Left cardiac atrium (tissue), 4 donors: ENCODE results near the gene S100A11. TPM values are rescaled to one million over a fixed set of nuclear protein-coding genes. Genes with fewer than 3 reads are reported as not detected.
"Not testable (repeated sequence)": the region's sequence is repeated elsewhere in the genome, so short reads cannot be mapped to it uniquely, and the experiment has no call there.

Source experiments
- ATAC-seq, 2 donors: fragments of 200-7000 bp; cut with Tn5 transposase; one replicate each; pipeline ENCODE4 v1.9.1; 2020; ENCODE audit warnings: mild to moderate bottlenecking in 2 of 2, moderate library complexity in 2 of 2
- DNase-seq: peaks from one replicate; pipeline ENCODE4 v3.0.0-alpha.2; 2020
- intact Hi-C, 2 donors: fragments of 100-400 bp; cut with DNase I; formaldehyde crosslinking; loops; one replicate each; pipeline versions ENCODE4 v1.14.1 to v1.15.1; 2022 to 2023
- long read RNA-seq: library from polyadenylated mRNA; unstranded; transcript quantifications from one replicate; pipeline ENCODE4 v2.0.0, GENCODE V29; 2021
- total RNA-seq, 2 donors: library from RNA; stranded (reverse); fragmentation: NEBNext Ultra II Directional; extraction: Animal tissue kit (Norgen Biotek cat#: 25700); gene quantifications; one replicate each; pipeline ENCODE4 v1.2.1, GENCODE V29; 2021
- donor health status: DM: no; HTN: yes; CAD: no.
- donor health status: DM: no; HTN: yes; CAD: no; lungs with severe emphysema.
- donor health status: DM: yes; HTN: yes; CAD: no.
- donor health status: Dilated cardiomyopathy.

Gene S100A11
- total RNA-seq, result 100 to 1,000 TPM; 178 to 195 TPM
- long read RNA-seq, transcript S100A11-201 (3 exons, 594 nt), result major isoform, 10 of 12 reads
- long read RNA-seq, partial matches to known transcripts, result 1 of 12 reads
- long read RNA-seq, other reads (novel, unspliced or antisense), result 1 of 12 reads

DNA sequence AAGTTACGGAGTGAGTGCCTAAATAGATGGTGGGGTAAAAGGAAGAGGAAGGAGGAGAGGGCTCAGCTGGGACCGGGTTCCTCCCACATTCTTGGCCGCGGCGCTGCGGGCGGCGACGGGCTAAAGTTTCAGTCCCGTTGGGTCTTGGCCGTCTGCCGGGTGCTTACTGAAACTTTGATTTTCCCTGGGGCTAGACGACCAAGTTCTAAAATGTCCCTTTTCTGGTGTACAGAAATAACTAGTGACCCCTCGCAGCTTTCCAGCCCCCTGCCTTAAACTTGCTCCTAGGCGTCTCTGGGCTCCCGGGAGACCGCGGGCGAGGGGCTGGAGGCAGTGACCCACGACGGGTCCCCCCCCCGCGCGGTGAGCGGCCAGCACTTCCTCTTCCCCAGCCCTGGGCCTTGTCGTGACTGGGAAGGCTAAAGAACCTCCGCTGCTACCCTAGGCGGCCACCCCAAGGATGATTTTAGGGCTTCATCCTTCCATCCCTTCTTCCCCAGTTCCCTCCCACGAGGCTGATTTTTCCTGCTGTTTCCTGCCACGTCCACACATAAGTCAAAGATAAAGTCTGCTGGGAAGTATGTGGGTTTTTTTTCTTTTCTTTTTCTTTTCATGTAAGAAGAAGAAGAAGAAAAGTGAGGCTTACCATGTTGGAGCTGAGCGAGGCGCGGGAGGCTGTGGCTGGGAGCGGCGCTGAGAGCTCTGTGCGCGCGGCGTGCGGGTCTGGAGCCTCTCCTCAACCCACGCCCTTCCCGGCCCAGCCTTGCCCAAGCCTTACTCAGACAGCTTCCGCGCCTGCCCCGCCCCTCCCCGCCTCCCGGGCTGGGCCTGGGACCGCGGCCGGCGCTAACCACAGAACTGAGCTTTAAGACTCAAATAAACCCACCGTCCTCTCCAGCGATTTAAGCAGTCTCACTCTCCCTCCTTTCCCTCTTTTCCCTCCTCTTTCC is at the start of gene S100A11:
S100A11 (minus strand) TSS at position 738 of the 950 bp plus-strand sequence; CDS start at position 649, 89 bp downstream.
- DNase-seq (peak; percentile 95), ATAC-seq (peak; percentile 97 to 98)
- intact Hi-C loops, result no loop called here

DNA sequence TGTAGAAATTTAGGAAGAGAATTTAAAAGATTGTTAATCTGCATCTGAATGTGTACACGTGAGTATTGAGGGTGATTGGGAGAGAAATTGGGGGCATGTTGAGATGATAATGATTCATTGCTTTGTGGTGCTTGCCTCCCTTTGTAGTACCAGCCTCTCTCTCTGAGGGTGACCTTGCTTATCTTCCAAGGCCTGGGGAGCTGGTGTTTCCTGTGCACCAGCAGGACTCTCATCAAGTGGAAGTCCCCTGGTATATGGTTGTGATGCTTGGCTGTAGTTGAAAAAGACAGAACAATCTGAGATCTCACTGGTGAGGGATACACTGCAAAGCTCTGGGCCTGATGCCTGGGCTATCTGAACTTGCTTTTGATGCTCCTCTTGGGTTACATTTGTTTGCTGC is 48.0 kb upstream of the S100A11 start:
- no peak for DNase-seq
- no peak for ATAC-seq
- intact Hi-C loops, result no loop called here

DNA sequence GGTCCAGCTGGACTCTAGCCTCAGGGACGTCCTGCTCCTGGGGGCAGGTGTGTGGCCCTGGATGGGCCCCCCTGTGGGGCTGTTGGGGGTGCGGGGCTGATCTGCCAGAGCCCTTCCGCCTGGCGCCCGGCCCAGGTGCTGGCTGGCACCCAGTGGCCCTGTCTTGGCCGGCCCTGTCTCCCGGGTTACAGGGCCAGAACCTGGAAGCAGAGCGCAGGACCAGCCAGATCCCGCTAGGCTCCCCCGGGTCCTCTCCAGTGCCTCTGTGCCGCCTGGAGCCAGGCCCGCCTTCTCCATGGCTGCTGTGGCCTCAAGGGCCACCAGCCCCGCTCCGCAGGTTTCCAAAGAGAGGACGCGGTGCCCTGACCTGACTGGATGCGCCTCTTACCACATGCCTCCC is 44.2 kb upstream of the S100A11 start:
- DNase-seq, intact Hi-C loops, ATAC-seq: not testable (repeated sequence)

DNA sequence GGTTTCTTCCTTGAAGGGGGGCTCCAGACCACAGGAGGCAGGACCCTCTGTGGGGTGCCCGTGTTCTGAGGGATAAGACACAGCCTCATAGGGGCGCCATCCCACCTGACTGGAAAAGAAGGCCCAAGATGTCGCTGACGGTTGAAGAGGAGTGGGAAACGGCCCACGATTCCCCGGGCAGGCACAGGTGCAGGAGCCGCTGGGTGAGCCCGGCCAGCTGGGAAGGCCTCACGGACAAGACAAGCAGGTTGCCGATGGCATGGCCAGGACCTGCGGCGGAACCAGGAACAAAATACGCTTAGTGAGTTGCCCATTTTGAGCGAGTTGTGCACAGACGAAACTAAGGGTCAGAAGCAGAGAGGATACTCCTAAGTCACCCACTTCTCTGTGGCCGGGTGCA is 43.7 kb upstream of the S100A11 start:
- DNase-seq, intact Hi-C loops, ATAC-seq: not testable (repeated sequence)

DNA sequence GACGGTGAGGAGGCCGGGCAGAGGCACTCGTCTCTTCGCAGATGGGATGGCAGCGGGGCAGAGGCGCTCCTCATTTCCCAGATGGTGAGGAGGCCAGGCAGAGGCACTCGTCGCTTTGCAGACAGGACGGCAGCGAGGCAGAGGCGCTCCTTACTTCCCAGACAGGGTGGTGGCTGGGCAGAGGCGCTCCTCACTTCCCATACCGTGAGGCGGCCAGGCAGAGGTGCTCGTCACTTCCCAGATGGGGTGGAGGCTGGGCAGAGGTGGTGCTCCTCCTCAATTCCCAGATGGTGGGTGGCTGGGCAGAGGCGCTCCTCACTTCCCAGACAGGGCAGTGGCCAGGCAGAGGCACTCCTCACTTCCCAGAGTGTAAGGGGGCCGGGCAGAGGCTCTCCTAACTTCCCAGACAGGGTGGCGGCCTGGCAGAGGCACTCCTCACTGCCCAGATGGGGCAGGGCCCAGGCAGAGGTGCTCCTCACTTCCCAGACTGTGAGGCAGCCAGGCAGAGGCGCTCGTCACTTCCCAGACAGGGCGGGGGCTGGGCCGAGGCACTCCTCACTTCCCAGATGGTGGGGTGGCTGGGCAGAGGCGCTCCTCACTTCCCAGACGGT is 42.1 kb upstream of the S100A11 start:
- no peak for DNase-seq
- intact Hi-C loops, result no loop called here

DNA sequence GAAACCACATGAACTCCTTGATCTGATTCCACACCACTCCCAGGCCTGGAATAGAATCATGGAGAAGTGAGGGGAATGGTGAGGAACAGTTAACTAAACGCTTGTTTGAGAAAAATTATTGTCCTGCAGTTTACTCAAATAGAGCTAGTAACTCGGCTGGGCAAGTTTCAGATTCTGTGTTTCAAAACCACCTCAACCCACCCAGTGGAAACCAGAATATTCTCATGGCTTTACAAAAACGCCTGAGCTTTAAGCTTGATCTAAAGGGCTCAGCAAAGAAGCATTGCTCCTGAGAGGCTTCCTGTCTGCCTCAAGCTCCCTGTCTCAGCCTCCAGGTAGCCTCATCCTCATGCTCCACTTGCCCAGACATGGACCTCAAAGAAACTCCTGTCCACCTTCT is 35.5 kb upstream of the S100A11 start:
- ATAC-seq (no peak), DNase-seq (no peak)
- intact Hi-C loops, result no loop called here

More for the DNA sequence above, 42.1 kb upstream of the S100A11 start:
- ATAC-seq, result no peak

DNA sequence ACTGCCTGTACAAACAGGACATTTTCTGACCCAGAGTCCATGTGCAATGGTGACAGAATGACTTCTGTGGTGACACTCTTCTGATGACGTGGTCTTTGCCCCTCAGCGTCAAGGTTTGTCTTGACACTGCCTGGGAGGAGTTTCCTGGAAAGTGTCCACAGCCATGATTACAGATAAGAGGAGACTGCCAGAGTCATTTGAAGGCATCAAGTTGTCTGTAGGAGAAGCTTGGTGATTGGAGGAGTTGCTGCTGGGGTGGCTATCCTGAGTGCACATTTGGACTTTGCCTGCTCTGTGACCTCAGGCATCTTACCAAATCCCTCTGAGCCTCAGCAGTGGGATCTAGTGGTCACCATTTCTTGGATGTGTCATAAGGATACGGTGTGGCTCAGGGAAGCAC is 34.3 kb upstream of the S100A11 start:
- no peak for ATAC-seq
- intact Hi-C loops, result no loop called here
- DNase-seq, result no peak

DNA sequence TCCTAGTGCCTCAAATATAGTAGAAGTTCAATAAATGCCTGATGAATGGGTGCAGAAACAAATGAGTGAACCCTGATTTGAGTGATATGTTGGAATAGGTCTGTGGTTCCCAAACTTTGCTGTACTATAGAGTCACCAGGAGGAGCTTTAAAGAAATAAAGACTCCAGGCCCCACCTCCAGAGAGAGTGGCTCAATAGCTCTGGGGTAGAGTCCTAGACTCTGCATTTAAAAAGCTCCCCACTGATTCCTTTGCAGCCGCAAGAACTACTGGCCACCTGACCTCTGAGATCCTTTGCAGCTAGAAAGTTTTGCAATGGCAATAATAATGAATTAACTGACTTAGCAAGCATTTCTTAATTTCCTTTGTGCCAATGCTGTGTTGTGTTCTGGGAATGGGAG is 31.1 kb upstream of the S100A11 start:
- ATAC-seq (no peak), DNase-seq (no peak)
- intact Hi-C loops, result no loop called here

DNA sequence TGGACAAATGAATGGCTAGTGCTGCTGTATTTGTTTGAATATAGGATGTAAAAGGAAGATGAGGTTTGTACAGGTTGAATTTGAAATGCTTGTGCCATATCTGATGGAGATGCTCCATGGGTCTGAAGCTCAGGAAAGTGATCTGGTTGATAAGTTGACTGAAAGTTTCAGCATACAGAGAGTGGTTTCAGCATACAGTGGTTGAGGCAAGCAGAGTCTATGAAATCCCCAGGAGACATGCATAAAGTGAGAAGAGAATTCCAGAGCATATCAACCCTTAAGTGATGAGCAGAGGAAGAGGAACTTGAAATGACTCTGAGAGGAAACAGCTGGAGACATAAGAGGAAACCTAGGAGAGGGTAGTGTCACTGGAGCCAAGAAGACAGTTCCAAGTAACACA is 30.3 kb upstream of the S100A11 start:
- intact Hi-C loops, result no loop called here
- ATAC-seq, result no peak
- DNase-seq, result no peak

DNA sequence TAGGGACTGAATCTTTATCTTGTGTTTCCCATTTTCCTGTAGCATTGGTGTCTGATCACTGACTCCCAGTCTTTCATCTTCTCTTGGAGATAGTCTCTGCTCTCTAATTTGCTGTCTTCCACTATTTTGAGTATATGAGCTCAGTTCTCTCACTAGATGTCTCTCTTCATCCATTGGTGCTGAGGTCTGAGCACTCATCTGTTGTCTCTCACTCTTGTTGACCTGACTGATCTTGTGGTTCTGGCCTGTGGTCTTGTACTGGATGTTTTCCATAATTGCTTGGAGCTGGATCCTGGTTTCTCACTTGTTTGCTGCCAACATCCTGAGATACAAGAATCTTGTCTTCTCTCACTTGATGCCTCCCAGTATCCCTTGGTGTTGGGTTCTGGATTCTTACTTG is 25.1 kb upstream of the S100A11 start:
- DNase-seq (no peak), ATAC-seq (no peak)
- intact Hi-C loops, result no loop called here

DNA sequence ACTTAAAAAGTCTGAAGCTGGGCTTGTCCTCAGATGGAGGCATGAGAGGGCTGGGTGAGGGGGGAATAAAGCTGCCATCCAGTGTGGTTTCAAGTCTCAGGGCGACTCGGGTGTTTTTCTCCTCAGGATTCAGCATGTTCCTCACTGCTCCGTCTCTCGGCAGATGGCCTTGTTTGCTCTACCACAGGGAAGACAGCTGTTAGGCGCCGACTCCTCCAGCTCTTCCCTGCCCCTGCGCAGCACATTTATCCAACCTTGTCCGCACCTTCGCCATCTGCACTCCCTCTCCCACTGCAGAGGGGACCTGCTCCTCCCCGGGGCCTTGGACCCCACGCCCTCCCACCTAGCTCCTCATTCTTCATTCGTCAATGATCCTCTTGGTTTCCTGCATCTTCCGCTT is 16.6 kb upstream of the S100A11 start:
- DNase-seq (no peak), ATAC-seq (no peak)
- intact Hi-C loops, result loop anchor here (5.0 kb wide), 3 partner anchors 134 to 404 kb away; no protein-coding TSS in a partner anchor

DNA sequence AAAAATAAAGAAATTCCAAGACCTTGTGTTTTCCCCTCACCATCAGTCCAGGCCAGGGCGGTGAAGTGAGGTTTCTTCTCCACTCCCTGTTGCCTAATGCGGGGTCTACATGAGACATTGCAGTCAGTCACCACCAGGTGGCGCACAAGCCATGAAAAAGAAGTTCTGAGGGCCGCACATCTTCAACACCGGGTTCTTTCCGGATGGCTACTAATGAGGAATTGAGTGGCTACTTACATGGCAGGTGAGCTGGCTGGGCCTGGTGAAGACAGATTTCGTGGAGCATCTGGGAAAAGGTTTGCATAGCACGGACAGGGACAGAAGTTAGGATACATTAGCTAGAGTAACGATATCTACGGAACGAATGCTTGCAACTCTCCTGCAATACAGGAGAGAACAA is 15.8 kb upstream of the S100A11 start:
- ATAC-seq, result peak in 1 of 2 donors; percentile 26
- intact Hi-C loops, result loop anchor here (1.0 to 5.0 kb wide), 4 partner anchors 133 to 405 kb away; no protein-coding TSS in a partner anchor
- DNase-seq, result peak; percentile 86

DNA sequence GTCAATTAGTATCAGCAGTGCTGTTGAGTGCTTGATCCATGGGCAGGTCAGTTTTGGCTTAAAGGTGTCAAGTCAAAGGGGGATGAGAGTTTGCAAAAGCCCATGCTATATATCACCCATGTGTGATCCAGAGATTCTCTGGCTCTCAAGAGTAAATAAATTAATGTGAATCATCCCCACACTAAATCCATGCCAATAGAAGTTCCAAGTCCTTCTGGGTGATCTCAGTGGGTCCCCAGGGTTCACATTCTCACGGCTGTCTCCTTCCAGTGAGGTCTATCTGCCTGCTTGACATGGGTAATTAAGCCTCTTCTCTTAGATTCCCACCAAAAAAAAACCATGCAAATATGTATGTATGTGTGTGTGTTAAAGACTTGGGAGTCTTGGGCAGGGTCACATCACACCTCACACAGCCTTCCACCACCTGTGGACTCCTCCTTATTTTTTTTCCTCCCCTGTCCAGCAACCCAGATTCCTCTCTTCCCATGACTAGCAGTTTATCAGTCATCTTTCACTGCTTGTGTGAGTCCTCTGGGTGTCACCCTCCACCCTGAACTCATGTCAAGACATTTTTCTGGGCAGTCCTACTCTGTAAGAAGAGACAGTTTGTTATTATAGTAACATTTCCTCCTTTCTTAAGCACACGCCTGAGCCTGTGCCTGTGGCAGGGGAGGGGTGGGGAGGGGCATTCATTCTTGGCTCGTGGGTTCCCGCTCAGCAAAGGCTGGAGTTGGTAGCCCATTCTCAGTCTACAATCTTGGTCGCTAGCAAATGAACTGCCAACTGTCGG is 14.3 kb upstream of the S100A11 start:
- intact Hi-C loops, result loop anchor here (5.0 kb wide), 3 partner anchors 136 to 406 kb away; no protein-coding TSS in a partner anchor
- DNase-seq (no peak), ATAC-seq (no peak)

DNA sequence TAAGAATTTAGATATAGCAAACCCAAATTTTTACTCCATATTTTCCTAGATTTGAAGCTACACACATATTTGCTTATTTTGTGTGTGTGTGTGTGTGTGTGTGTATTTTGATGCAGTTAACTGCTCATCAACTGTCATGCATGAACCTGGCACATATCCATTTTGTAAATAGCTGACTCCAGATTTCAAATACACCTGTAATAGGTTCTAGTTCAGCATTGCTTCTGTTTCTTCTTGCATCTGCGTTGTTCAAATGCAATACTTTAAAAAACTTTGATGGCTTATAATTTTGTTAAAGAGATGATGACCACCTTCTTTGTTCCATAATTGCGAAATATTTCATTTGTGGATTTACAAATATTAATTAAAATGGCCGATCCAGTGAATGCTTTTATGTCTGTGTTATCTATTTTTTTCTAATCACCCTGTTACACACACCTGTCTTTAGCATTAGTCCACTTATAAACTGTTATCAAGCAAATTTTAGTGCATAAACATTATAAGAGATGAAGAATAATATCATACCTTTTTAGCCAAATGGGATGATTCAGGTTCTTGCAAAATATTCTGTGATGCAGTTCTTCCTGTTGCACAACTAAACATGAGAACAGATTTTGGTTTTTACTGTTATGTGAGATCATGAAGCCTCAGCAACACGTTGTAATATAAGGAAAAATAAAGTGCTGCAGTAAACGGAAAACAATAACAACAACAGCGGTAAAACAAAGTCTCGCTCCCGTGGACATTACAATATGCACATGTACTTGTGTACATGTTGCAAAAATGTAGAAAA is 12.7 kb upstream of the S100A11 start:
- intact Hi-C loops, result loop anchor here (5.0 kb wide), 3 partner anchors 138 to 408 kb away; no protein-coding TSS in a partner anchor
- no peak for ATAC-seq

DNA sequence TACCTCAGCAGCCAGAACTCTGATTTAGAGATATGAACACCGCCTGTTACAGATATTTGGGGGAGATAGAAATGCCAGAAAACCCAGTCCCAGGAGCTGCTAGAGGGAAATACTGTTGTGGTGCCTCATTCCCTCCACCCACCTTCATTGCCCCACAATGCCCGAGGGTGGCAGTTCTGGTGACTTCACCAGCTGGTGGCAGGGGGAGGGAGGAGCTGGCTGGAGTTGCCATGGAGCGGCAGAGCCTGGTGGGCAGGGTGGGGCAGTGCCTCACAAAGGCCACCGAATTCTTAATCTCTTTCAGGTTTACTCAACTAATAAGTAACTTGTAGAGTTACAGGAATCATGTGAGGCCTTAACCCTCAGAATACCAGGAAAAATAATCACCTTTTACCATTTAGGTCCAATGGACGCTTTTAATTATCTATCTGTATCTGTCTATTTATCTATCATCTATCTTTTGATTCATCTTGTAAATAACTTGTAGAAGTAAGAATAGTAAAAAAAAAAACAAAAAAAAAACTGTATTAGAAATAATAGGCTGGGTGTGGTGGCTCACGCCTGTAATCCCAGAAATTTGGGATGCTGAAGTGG is 11.7 kb upstream of the S100A11 start:
- intact Hi-C loops, result no loop called here
- DNase-seq (peak; percentile 67), ATAC-seq (peak; percentile 18 to 62)

More for the DNA sequence above, 12.7 kb upstream of the S100A11 start:
- DNase-seq, result no peak

DNA sequence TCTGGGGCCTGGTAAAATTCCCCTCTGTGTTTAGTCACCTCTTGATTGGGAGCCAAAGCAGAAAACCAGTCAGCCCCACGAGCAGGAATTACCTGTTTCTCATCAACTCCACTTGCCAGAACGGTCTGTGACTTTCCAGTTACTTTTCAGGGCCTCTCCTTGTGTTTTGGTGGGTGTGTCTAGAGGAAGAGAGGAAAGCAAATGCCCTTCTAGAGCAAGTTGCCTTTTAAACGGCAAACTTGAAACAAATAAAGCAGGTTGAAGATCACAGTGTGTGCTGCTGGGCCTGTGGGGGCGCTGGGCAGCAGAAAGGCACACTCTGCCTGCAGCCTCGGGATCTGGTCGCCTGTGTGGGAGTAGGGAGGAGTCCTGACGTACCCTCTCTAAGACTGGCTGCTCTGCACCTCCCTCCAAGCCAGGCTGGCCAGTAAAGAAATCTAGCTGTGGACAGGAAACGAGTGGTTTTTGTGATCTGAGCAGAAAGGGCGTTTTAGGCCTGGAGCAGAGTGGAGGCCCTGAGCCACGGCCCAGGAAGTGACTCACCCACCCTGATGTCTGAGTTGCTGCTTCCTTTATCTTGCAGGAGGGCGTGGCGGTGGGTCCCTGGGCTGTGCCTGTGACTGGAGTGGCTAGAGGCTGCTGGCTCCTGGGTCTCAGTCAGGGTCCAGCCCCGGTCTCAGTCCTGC is 11.1 kb upstream of the S100A11 start:
- DNase-seq (peak; percentile 95), ATAC-seq (peak; percentile 95 to 96)
- intact Hi-C loops, result no loop called here

DNA sequence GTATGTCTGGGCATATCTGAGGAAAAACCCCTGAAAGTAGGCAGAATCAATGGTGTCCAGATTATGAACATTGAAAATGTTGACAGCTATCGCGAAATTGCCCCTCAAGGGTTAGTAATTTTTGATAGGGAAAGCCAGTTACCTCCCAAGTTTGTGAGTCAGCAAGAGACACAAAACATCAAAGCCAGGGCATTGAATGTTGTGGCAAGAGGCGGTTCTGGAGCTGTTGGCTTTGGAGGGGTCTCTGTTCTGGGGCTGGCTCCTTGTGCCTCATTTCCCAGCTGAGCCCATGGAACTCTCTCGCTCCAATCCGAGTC is 10.6 kb upstream of the S100A11 start:
- DNase-seq (no peak), ATAC-seq (peak; percentile 5 to 32)
- intact Hi-C loops, result no loop called here

DNA sequence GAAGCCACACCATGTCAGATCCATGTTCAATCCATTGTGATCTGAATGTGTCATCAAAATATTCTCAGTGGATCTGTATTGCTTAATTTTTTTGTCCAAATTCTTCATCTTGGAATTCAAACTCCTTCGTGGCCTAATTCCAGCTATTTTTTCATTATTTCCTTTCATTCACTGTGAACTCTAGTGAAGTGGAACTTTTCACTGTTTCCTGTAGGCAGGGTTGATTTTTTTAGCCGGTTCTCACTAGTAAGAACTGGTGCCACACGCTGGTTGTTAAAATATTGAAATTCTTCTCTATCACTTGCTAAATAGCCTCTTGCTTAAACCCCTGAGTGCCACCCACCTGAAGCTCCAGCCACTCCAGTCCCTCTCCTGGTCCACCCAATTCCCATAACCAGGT is 7.6 kb upstream of the S100A11 start:
- DNase-seq, result no peak
- intact Hi-C loops, result no loop called here
- ATAC-seq, result no peak
